ENCODE results near the gene BCL11A. TPM values are rescaled to one million over a fixed set of nuclear protein-coding genes. Genes with fewer than 3 reads are reported as not detected.

BCL11A gene
- total RNA-seq, 3 donors from 2014 or later (not counting 1 experiment from before 2014, with no cell fraction given): 2.6 to 3.5 (median 3.0) TPM

GRCh38 chr2:60556576-60557485 lies 3.4 kb upstream of the BCL11A start:
- no peak overlapping the region for H3K27ac Mint-ChIP-seq
- no peak for ATAC-seq

GRCh38 chr2:60556175-60556574 lies 2.7 kb upstream of the BCL11A start:
- Histone ChIP-seq H3K4me1 (ENCODE audit: control insufficient read depth, insufficient read depth, low read length) (peaks cover 52% of the 10 kb centered on the region), H3K4me3 (ENCODE audit: low read length) (peak overlapping the region; percentile 25), H3K36me3 (ENCODE audit: control insufficient read depth, insufficient read depth, low read length) (no peaks in the 10 kb centered on the region), H3K9me3 (ENCODE audit: control insufficient read depth, insufficient read depth, low read length) (no peaks in the 10 kb centered on the region), H3K27ac (ENCODE audit: low read length) (peak overlapping the region; percentile 41), H3K27me3 (ENCODE audit: control insufficient read depth, insufficient read depth, low read length) (peaks cover 64% of the 10 kb centered on the region)
- Mint-ChIP-seq H3K4me1 (peaks cover 25 to 48% of the 10 kb centered on the region in 2 donors), H3K27ac (no peak overlapping the region), H3K9me3 (no peaks in the 10 kb centered on the region), H3K27me3 (ENCODE audit: low read depth in 2 of 2) (peaks cover 54% of the 10 kb centered on the region in 2 donors), H3K4me3 (peak overlapping the region; percentile 94), H3K36me3 (no peaks in the 10 kb centered on the region)
- ATAC-seq: no peak
- DNase-seq: no peak
- intact Hi-C loops (cut with micrococcal nuclease): no loop called here
- no peak for TF ChIP-seq CTCF (IDR thresholded peaks at IDR 0.05)
- WGBS (ENCODE audit: insufficient coverage): 0% methylated on average over 2 of the region's 5 CpGs

More at GRCh38 chr2:60556576-60557485, 3.4 kb upstream of the BCL11A start:
- peaks cover 60% of the 10 kb centered on the region for H3K27me3 ChIP-seq (ENCODE audit: control insufficient read depth, insufficient read depth, low read length)
- Mint-ChIP-seq H3K36me3 (no peaks in the 10 kb centered on the region), H3K4me1 (peaks cover 25 to 46% of the 10 kb centered on the region in 2 donors), H3K9me3 (no peaks in the 10 kb centered on the region), H3K4me3 (peak overlapping the region; percentile 62), H3K27me3 (ENCODE audit: low read depth in 2 of 2) (peaks cover 59 to 60% of the 10 kb centered on the region in 2 donors)
- no peaks in the 10 kb centered on the region for H3K36me3 ChIP-seq (ENCODE audit: control insufficient read depth, insufficient read depth, low read length)
- no peaks in the 10 kb centered on the region for H3K9me3 ChIP-seq (ENCODE audit: control insufficient read depth, insufficient read depth, low read length)
- 1% methylated on average over 23 of the region's 31 CpGs for WGBS (ENCODE audit: insufficient coverage)
- no peak for TF ChIP-seq CTCF (IDR thresholded peaks at IDR 0.05)
- peaks cover 47% of the 10 kb centered on the region for H3K4me1 ChIP-seq (ENCODE audit: control insufficient read depth, insufficient read depth, low read length)
- peak overlapping the region; percentile 25 for H3K4me3 ChIP-seq (ENCODE audit: low read length)
- peak in 1 of 2 donors; percentile 42 for DNase-seq
- peak overlapping the region; percentile 41 for H3K27ac ChIP-seq (ENCODE audit: low read length)
- intact Hi-C loops (cut with micrococcal nuclease): no loop called here

- H3K27me3 ChIP-seq (ENCODE audit: control insufficient read depth, insufficient read depth, low read length): peaks cover 67% of the 10 kb centered on the region
- intact Hi-C loops (cut with micrococcal nuclease): no loop called here
- H3K4me1 Mint-ChIP-seq: peaks cover 25 to 48% of the 10 kb centered on the region in 2 donors
- WGBS (ENCODE audit: insufficient coverage): 3% methylated on average over 5 of the region's 5 CpGs
- peaks cover 50 to 52% of the 10 kb centered on the region in 2 donors for H3K27me3 Mint-ChIP-seq (ENCODE audit: low read depth in 2 of 2)
- H3K36me3 Mint-ChIP-seq: no peaks in the 10 kb centered on the region
- peak overlapping the region; percentile 24 to 79 for H3K27ac Mint-ChIP-seq
- H3K4me1 ChIP-seq (ENCODE audit: control insufficient read depth, insufficient read depth, low read length): peaks cover 55% of the 10 kb centered on the region
- H3K4me3 ChIP-seq (ENCODE audit: low read length): peak overlapping the region; percentile 85
- no peak for DNase-seq
- no peaks in the 10 kb centered on the region for H3K36me3 ChIP-seq (ENCODE audit: control insufficient read depth, insufficient read depth, low read length)
- peak in 1 of 3 donors; percentile 4 for ATAC-seq
- TF ChIP-seq CTCF (IDR thresholded peaks at IDR 0.05): no peak
- H3K27ac ChIP-seq (ENCODE audit: low read length): peak overlapping the region; percentile 73
- H3K9me3 Mint-ChIP-seq: no peaks in the 10 kb centered on the region
- H3K4me3 Mint-ChIP-seq: peak overlapping the region; percentile 94
- H3K9me3 ChIP-seq (ENCODE audit: control insufficient read depth, insufficient read depth, low read length): no peaks in the 10 kb centered on the region
Measured at GRCh38 chr2:60555783-60556139, 2.3 kb upstream of the BCL11A start.
